HK-2 (cell line): Measurements from ENCODE around the gene GRK5.

Source experiments
- DNase-seq: peaks from one replicate; pipeline ENCODE4 v3.0.0-alpha.2; 2018; ENCODE audit not compliant: unreplicated experiment

The GRK5 gene

DNA sequence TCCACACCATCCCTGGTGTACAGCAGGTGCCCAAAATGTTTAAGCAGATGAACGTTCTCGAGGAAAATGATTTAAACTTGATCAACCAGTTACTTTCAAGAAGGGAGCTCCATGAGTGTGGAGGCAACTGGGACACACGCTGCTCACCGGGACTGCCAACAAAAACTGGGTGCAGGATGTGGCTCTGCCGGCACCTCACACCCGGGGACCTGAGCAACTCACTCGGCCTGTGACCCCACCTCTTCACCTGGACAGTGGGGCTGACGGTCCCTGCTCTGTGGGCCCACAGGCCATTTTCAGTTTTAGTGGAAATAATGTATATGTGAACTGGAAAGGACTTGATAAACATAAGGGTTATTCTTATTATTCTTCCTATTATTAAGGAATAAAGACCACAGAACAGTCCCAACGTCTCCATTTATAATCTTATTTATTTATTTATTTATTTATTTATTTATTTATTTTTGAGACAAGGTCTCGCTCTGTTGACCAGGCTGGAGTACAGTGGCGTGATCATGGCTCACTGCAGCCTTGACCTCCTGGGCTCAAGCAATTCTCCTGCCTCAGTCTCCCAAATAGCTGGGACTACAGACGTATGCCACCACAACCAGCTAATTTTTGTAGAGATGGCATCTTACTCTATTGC lies 274.5 kb downstream of the GRK5 start:
- DNase-seq, result no peak

DNA sequence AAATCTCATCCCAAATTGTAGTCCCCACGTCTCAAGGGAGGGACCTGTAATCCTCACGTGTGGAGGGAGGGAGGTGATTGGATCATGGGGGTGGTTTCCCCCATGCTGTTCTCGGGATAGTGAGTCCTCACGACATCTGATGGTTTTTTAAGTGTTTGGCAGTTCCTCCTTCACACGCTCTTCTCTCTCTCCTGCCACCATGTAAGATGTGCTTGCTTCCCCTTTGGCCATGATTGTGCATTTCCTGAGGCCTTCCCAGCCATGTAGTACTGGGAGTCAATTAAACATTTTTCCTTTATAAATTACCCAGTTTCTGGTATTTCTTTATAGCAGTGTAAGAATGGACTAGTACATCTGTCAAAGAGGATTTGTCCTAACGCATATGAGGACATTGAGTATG lies 275.6 kb downstream of the GRK5 start:
- DNase-seq, result no peak

DNA sequence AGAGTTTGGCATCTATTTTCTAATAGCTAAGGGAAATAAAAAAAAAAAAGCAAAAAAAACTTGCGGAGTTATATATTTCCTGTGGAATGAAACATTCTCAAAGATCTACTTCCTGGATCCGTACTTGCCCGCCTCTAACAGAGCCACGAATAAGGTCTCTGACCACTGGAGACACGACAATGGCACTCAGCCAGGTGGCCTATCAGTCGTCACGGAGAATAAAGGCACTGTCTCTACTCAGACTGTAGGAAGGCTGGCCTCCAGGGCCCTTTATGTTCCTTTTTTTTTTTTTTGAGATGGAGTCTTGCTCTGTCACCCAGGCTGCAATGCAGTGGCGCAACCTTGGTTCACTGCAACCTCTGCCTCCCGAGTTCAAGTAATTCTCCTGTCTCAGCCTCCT lies 276.5 kb downstream of the GRK5 start:
- no peak for DNase-seq

DNA sequence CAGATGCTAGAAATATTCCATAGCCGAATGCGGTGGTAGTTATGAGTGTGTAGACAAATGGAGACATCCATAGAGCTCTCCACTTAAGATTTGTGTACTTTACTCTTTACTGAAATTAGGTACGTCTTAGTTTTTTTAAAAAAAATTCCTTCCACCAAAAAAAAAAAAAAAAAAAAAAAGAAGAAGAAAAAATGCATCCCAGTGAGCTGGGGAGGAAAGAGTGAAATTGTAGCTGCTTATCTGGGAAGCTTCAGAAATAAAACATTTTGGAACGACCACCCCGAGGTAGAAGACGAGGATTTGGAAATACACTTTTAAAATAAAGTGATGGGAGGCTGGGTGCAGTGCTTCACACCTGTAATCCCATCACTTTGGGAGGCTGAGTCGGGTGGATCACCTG lies 281.3 kb downstream of the GRK5 start:
- no peak for DNase-seq

DNA sequence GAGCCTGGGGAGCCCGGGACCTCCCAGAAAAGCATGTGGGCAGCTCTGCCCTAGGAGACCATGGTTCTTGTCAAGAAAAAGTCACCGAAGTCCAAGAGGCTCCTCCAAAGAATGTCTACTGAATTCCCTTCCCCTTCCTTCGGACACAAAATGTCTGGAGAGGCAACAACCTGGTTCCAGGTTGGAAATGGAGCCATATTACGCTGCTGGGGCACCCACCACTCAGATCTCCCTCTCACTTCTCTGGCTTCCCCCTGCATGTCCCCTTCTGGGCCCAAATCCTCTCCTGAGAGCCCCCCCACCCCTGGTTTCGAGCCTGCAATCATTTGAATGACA lies 282.6 kb downstream of the GRK5 start:
- DNase-seq, result no peak

DNA sequence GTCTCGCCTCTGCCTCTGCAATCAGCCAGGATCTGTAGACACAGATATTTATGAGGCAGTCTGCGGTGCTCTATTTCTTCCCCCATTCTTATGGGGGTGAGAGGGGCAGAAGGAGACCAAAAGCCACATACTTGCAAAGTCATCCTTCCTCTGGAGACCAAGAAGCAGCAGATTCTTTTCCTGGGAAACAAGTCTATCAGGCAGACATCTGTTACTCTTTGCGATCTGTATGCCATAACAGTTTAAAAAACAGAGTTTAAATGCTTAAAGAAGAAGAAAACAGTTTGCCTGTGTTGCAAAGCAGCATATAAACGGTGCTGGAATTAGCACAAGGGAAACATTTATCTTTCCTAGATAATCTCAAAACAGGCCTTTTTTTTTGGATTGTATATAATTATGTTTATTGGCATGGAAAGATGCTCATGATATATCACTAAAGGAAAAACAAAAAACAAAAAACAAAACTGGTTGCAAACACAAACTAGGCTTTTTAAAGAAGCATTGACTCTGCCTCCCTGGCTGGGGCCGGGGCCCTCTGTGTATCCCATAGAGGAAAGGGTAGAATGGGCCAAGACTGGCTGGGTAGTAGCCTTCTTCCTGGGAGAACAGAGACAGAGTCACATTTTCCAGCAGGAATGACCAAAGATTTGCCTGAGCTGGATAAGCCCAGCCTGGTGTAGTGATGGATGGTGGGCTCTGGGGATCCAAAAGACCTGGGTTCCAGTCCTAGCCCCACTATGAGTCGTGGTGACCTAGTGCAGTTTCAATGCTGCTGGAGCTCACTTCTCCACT lies 284.8 kb downstream of the GRK5 start:
- no peak for DNase-seq

DNA sequence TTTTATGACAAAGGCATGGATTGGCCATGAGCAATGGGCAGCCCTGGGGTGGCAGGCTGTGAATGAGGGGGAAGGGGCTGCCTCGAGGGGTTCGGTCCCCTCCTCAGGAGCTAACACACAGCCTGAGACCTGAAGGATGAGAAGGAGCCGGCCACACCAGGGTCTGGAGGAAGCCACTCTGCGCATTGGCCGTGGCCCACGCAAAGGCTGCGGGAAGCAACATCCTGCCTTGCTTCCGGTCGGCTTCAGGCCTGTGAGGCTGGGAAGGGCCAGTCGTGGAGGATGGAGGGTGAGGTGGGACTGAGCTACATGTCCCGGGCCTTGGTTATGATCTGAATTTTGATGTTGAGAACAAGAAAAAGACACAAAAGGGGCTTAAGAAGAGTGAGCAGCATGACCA lies 285.8 kb downstream of the GRK5 start:
- DNase-seq, result no peak

DNA sequence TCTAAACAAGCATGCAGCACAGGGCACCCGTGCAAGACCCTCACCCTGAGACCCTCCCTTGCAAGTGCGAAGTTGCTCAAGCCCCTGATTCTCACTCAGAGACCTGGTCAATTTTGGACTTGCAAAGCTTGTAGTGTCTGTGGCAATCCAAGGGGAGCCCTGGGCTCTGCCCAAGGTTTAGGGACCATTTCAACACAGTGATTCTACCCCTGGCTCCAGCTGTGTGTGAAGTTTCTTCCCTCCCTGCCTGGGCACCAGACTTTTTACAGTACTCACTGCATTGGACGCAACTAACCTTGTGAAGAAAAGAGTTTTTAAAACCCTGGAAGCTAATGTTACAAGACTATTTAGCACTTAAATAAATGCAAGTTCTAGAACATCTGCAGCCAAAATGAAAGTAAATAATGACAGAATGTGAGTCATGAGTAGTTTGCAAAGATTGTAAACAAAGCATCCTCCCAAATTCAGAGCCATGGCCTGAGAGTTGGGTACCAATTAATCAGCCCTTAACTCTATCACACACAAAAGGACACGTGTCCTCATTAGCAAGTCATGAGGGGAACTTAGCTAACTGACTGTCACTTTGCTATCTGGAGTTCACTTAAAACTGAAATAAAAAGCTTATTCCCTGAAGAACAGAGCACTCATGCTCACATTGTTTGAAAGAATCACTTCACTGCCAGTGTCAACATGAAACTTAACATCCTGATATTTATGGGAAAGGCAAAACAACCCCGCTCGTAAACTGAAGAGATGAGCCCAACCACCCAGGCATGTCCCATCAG lies 287.1 kb downstream of the GRK5 start:
- DNase-seq, result no peak

DNA sequence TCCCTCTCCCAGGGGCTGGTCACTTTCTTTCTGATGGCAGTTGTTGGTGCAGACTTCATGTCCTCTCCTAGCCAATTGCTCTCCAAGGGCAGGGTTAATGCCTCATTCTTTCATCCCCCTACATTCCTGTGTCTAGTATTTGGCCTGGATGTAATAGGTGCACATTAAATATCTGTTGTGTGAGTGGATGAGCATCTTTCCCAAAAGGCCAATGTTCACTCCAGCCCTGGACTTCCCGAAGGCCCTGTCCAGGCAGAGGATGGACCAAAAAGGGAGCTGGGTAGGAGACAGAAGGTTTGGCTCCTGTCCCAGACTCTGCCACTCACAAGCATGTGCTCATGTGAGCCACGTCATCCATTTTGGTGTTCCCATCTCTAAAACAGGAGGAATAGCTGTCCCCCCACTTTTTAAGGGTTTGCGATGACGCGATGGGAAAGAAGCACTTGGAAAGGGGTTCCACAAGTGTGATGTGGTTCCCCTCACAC lies 287.7 kb downstream of the GRK5 start:
- no peak for DNase-seq

DNA sequence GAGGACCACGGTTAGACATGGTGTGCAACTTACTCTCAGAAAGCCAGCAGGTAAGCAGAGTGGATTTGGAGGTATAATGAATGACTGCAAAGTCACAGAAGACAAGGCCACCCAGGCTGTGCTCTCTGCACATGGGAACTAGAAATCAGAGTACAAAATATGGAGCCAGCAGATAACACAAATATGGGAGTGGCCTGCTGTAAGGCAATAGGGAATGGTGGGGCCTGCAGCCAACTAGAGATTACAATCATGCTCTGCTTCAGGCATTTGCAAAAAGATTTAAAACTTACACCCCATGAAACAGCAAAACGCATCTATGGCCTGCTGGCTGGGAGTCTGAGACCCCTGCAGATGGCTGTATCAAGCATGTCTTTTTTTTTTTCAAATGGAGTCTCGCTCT lies 288.2 kb downstream of the GRK5 start:
- no peak for DNase-seq

DNA sequence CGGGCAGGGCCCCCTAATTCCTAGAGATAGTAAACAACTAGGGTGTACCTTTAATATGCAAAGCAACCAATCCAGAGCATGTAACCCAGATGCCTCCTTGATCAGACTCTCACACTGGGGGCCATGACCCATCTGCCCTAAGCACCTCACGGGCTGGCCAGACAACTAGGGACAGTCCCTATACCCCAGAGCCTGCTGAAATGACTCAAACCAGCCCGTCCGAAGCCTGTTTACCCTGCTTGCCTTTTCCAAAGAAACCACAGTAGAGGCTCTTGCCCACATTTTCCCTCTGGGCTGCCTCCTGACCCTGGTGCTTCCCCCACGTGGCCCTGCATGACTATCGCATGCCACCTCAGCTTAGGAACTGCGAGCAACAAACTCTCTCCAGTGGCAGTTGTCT lies 288.9 kb downstream of the GRK5 start:
- peak; percentile 72 for DNase-seq

DNA sequence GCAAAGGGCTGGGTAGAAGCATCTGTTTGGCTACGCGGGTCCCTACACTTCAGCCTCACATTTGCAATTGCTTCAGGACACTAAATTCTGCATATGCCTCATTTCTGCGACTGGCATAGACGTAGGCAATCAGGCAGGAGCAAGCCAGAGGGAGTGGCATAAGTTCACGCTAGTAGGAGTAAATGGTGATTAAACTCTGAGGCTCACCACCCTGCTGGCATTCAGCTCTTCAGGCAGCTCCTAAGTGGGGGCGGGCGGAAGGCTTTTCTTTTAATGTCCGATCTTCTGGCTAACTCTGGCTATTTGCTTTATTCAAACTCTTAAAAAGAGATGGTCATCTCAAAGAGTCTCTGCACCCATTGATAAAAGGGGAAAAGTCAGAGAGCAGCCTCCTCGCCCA lies 289.9 kb downstream of the GRK5 start:
- no peak for DNase-seq

DNA sequence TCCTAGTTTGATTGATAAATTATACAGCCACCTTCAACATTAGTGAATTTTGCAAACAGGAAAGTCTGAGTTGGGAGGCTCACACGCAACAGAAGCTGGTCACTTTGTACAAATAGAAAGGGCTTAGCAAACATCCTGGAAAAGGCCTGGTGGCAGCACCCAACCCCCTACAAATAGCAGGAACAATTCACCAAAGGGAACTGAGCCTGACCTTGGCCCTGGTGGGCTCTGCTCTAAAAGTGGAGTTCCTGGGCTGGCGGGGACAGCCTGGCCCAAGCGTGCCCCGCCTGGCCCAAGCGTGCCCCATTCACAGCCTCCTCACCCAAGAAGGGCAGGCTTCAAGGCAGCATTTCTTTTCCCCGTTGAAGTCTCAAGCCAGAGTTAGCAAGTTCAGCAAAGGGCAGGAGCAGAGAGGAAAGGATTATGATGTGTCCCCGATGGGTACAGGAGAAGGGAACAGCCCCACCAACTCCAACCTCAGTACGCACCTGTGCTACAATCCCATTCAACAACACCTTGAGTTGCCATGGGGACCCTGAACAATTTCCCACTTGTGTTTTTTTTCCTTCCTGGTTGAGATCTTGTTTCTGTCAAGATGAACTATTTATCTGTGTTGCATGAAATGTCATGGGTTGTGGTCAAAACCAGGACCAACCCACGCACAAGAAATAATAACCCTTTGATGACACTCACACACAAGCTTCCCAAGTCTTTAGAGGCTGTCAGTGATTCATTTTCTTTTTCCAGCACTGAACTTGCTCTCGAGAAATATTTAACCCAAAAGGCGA lies 291.7 kb downstream of the GRK5 start:
- peak; percentile 61 for DNase-seq

DNA sequence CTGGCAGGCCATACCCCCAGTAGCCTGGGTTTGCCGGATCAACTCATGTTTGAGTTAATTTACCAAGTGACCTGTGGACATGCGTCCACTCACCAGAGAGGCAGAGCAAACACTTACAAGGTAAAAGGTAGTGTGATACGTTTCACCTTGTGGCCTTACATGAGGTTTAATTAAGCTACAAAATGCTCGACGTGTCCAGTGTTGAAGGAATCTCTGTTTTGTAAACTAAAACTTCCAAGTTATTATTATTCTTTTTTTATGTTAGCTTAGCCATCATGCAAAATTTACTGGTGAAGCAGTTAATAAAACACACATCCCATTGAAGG lies 292.3 kb downstream of the GRK5 start:
- DNase-seq, result no peak

DNA sequence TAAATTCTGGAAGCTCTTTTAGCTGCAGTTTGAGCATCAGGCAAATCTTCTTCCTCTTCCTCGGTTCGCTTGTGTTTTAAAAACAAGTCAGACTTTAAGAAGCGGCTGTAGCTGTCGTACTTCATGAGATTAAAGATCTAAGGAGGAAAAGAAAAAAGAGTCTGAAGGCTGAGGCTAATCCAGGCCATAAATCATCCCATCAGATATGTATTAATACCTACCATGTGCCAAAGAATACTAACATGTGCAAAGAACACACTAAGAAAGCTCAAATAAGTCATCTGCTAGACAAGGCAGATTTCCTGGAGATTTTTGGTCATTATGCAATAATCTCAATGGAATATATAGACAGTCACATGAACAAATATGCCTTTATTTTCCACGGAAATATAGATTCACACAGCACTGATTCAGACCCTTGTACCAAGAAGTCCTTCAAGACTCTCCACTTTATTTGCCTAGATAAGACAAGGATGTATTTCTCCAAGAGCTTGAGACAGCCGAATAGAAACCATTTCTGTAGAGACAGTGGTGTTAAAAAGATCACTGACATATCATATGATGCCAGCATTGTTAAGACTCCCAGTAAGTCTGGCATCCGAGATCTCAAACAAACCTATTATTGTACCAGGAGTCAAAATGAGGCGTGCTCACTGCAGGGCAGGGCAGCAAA lies 292.9 kb downstream of the GRK5 start:
- DNase-seq, result no peak

DNA sequence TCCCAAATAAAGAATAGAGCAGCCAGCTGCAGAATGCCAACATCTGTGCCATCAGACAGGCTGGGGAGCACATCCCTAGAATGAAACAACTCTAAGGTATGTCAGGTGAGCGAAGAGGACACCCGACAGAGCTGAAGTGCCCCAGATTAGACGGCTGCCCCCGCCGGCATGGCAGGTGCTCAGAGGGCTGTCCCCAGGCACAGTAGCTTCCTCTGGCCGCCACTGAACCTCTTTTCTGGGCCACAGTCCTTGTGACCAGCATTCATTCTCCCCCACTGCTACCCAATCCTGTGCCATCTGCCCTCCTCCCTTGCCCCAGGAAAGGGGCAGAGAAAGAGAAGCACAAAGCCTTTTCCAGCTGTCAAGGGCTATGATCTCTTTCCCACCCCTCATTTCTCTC lies 293.4 kb downstream of the GRK5 start:
- DNase-seq, result no peak

DNA sequence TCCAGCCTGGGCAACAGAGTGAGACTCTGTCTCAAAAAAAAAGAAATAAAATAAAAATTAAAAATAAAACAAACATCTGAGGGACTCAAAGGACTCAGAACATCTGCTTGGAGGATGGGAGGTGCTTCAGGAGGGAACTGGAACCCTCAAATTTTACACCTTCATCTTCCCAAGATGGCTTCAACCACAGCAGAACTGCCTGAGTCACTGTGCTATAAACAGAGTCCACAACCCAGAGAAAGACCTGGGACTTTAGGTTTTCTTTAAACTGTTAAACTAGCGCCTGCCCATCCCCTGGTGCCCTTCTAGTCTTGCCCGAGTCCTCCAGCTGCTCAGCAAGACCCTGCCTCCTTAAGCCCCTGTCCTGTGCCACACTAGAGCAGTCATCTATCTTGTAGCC lies 294.3 kb downstream of the GRK5 start:
- no peak for DNase-seq

DNA sequence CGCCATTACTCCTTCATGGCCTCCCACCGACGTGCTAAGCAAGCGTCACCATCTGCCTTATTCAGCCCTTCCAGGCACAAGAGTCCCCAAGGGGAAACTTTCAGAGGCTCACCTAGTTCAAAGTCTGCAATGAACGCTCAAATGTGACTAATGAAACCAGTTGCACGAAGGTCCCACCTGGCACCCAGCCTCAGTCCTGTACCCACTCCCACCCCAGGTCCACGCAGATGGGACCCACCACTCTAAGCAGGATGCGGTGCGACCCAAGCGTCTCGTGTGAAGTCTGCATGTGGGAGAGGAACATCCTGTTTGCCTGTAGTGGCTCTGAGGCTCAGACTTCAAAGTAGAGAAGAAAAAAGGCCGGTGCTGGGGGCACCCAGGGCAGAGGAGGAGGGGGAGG lies 294.8 kb downstream of the GRK5 start:
- DNase-seq, result no peak

DNA sequence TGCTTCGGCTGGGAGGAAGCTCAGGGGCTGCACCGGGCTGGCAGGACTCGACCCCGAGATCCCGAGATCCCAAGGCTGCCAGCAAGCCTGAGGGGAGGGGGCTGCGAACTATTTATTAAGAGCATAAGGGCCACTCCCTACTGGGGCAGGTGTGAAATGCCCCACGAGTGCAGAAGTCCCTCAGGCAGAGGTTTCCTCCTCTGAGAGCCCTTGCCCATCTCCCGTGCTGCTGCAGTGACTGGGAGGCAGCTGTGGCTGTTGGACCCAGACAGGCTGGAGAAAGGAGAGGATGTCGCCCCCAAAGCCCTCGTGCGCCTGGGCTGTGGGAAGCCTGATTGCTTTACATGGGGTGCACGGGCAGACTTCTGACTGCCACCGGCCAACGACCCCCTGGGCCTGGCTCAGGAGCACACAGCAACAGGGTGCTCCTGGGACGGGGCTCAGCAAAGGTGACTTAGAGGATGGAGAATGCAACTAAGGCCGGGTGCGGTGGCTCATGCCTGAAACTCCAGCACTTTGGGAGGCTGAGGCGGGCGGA lies 295.3 kb downstream of the GRK5 start:
- DNase-seq, result no peak

DNA sequence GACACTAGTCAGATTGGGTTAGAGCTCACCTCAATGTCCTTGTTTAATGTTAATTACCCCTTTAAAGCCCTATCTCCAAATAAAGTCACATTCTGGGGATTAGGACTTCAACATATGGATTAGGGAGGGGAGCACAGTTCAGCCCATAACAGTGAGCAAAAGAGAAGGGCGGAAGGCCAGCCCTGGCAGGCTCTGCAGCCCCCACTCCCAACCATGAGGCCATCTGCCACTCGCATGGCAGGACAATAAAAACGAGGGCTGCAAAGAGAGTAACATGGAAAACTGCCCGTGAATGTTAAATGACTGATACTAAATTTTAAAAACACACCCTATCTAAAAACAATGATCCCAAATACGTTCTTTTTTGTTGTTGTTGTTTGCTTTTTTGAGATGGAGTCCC lies 296.4 kb downstream of the GRK5 start:
- no peak for DNase-seq

DNA sequence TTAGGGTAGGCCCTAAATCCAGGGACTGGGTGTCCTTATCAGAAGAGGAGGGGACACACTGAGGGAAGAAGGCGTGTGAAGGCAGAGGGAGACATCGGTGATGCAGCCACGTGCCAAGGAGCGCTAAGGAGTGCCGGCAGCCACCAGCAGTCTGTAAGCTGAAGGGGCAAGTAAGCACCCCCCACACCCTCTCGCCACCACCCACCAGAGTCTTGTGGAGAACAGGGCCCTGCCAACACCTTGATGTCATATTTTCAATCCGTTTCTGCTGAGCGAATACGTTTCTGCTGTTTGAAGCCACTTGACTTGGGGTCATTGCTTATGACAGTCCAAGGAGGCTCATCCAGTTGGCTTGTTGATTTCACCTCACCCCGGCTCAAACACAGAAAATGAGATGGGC lies 297.3 kb downstream of the GRK5 start:
- DNase-seq, result no peak
